Panc1 (cell line): ENCODE results near the gene FHAD1.

Experiments used
- POLR2AphosphoS5 ChIP-seq: IDR thresholded peaks from 2 replicates; pipeline ENCODE4 v1.6.1; 2012; ENCODE audit warnings: mild to moderate bottlenecking, low read depth, low read length, moderate library complexity
- TF ChIP-seq, protein P1 (sequence below): fragments of 450-650 bp; IDR thresholded peaks from 2 replicates; pipeline ENCODE4 v1.5.1; 2017; ENCODE audit warnings: mild to moderate bottlenecking
- TF ChIP-seq, protein P2 (sequence below), 2 experiments: IDR thresholded peaks; 2 replicates each; pipeline ENCODE4 v1.6.1; 2011 to 2012; ENCODE audit warnings: low read depth in 2 of 2, control low read depth in 1 of 2, low read length in 1 of 2, mild to moderate bottlenecking in 1 of 2, moderate library complexity in 1 of 2; ENCODE audit not compliant: insufficient read depth in 1 of 2

DNA sequence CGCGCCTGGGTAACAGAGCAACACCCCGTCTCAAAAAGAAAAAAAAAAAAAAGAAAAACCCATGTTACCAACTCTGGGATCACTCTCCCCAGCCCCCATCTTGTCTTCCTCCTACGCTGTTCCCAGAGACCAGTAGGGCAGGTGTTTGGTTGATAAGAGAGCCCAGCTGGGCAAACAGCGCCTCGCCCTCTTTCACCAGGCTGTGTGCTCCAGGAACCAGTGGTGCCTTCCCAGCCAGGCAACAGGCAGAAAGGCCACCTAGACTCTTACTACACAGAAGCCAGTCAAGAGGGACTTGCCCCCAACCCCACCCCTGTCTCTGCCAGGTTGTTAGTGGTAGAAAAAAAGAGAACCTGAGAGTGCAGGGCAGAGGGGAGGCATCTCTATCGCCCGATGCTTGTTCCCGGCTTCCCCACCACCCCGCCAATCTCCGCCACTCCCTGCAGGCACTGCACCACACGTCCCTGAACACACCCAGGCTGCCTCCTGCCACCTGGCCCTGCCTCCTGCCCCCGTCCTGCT lies 177.2 kb downstream of the FHAD1 start:
- TF ChIP-seq POLR2AphosphoS5 = no peak
- TF ChIP-seq, protein P1, sequence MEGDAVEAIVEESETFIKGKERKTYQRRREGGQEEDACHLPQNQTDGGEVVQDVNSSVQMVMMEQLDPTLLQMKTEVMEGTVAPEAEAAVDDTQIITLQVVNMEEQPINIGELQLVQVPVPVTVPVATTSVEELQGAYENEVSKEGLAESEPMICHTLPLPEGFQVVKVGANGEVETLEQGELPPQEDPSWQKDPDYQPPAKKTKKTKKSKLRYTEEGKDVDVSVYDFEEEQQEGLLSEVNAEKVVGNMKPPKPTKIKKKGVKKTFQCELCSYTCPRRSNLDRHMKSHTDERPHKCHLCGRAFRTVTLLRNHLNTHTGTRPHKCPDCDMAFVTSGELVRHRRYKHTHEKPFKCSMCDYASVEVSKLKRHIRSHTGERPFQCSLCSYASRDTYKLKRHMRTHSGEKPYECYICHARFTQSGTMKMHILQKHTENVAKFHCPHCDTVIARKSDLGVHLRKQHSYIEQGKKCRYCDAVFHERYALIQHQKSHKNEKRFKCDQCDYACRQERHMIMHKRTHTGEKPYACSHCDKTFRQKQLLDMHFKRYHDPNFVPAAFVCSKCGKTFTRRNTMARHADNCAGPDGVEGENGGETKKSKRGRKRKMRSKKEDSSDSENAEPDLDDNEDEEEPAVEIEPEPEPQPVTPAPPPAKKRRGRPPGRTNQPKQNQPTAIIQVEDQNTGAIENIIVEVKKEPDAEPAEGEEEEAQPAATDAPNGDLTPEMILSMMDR = no peak
- TF ChIP-seq, protein P2, sequence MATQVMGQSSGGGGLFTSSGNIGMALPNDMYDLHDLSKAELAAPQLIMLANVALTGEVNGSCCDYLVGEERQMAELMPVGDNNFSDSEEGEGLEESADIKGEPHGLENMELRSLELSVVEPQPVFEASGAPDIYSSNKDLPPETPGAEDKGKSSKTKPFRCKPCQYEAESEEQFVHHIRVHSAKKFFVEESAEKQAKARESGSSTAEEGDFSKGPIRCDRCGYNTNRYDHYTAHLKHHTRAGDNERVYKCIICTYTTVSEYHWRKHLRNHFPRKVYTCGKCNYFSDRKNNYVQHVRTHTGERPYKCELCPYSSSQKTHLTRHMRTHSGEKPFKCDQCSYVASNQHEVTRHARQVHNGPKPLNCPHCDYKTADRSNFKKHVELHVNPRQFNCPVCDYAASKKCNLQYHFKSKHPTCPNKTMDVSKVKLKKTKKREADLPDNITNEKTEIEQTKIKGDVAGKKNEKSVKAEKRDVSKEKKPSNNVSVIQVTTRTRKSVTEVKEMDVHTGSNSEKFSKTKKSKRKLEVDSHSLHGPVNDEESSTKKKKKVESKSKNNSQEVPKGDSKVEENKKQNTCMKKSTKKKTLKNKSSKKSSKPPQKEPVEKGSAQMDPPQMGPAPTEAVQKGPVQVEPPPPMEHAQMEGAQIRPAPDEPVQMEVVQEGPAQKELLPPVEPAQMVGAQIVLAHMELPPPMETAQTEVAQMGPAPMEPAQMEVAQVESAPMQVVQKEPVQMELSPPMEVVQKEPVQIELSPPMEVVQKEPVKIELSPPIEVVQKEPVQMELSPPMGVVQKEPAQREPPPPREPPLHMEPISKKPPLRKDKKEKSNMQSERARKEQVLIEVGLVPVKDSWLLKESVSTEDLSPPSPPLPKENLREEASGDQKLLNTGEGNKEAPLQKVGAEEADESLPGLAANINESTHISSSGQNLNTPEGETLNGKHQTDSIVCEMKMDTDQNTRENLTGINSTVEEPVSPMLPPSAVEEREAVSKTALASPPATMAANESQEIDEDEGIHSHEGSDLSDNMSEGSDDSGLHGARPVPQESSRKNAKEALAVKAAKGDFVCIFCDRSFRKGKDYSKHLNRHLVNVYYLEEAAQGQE (IDR thresholded peaks at IDR 0.05; ENCODE audit: insufficient read depth in 1 of 2, low read depth in 2 of 2, low read length in 1 of 2) = no peak
